Measurements from ENCODE around the gene MAST2.

- TF ChIP-seq CTCF (IDR thresholded peaks at IDR 0.05; ENCODE audit: low read length) (no peak), EZH2 (optimal IDR thresholded peaks at IDR 0.05; ENCODE audit: low read depth, low read length) (no peak)
Measured at GRCh38 chr1:45863218-45863617, 59.8 kb downstream of the MAST2 start.
